PC-3 (cell line): ENCODE measurements around the gene CCDC142.

Source experiments
- CTCF ChIP-seq: fragments of 300-600 bp; sonication (generic); conservative IDR thresholded peaks from 2 replicates; pipeline ENCODE4 v1.5.1; 2017; ENCODE audit warnings: antibody characterized with exemption, low read depth, mild to moderate bottlenecking, low read length
- EZH2phosphoT487 ChIP-seq: fragments of 300-600 bp; sonication (generic); IDR thresholded peaks from 2 replicates; pipeline ENCODE4 v1.6.1; 2018; ENCODE audit warnings: mild to moderate bottlenecking, antibody characterized with exemption, low read length, borderline replicate concordance

- TF ChIP-seq CTCF: no peak
- TF ChIP-seq EZH2phosphoT487: no peak
Measured at GRCh38 chr2:74505448-74506246, 22.8 kb upstream of the CCDC142 start.
